ENCODE measurements around the gene GAPVD1.
"Not testable (repeated sequence)": the region's sequence is repeated elsewhere in the genome, so short reads cannot be mapped to it uniquely, and the experiment has no call there.

Gene GAPVD1

DNA sequence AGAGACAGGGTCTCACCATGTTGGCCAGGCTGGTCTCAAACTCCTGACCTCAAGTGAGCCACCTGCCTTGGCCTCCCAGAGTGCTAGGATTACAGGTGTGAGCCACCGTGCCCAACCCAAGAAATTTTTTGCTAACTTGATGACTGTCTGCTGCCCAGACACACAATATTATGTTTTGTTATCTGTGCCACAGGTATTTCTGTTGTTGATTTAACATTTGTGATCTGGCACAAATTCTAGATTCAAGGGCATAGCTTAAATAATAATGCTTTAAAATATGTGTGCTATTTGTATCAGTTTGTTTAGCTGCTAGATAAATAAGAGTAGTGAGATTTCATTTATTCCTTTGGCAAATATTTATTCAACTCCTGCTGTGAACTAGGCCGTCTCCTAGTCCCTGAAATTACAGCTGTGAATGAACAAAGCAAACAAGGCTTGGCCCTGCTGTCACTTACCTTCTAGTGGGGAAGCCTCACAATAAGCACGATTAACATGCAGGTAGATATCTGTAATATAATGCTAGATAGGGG, 35.3 kb downstream of the GAPVD1 start:
- ChIA-PET POLR2A (no interaction called here), CTCF (interaction anchor here (0.6 kb wide), 1 partner anchor 18 kb away, joined by 3 read pairs; no protein-coding TSS in a partner anchor)
- no peak overlapping the region for H3K4me3 ChIP-seq (ENCODE audit: low read depth, low read length)
- TF ChIP-seq, protein P1, sequence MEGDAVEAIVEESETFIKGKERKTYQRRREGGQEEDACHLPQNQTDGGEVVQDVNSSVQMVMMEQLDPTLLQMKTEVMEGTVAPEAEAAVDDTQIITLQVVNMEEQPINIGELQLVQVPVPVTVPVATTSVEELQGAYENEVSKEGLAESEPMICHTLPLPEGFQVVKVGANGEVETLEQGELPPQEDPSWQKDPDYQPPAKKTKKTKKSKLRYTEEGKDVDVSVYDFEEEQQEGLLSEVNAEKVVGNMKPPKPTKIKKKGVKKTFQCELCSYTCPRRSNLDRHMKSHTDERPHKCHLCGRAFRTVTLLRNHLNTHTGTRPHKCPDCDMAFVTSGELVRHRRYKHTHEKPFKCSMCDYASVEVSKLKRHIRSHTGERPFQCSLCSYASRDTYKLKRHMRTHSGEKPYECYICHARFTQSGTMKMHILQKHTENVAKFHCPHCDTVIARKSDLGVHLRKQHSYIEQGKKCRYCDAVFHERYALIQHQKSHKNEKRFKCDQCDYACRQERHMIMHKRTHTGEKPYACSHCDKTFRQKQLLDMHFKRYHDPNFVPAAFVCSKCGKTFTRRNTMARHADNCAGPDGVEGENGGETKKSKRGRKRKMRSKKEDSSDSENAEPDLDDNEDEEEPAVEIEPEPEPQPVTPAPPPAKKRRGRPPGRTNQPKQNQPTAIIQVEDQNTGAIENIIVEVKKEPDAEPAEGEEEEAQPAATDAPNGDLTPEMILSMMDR (IDR thresholded peaks at IDR 0.05; ENCODE audit: insufficient read depth, low read length, missing control alignments): no peak
- no peak for DNase-seq (ENCODE audit: low read depth, low spot score)

- TF ChIP-seq, protein P1 (IDR thresholded peaks at IDR 0.05; ENCODE audit: insufficient read depth, low read length, missing control alignments): no peak
- ChIA-PET POLR2A (no interaction called here), CTCF (no interaction called here)
- no peak for DNase-seq (ENCODE audit: low read depth, low spot score)
- H3K4me3 ChIP-seq (ENCODE audit: low read depth, low read length): no peak overlapping the region
These were observed 36.3 kb downstream of the GAPVD1 start for GRCh38 chr9:125297917-125298316.

DNA sequence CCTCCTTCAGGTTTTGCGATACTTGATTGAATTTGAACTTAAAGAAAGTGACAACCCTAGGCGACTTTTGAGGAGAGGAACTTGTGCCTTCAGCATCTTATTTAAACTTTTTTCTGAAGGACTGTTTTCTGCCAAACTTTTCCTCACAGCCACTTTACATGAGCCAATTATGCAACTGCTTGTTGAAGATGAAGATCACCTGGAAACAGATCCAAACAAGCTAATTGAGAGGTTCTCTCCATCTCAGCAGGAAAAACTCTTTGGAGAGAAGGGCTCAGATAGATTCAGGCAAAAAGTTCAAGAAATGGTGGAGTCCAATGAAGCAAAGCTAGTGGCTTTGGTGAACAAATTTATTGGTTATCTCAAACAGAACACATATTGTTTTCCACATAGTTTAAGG, 40.6 kb downstream of the GAPVD1 start:
- ChIA-PET POLR2A (no interaction called here), CTCF (no interaction called here)
- TF ChIP-seq, protein P1 (IDR thresholded peaks at IDR 0.05; ENCODE audit: insufficient read depth, low read length, missing control alignments): no peak
- DNase-seq (ENCODE audit: low read depth, low spot score): no peak
- H3K4me3 ChIP-seq (ENCODE audit: low read depth, low read length): no peak overlapping the region

GRCh38 chr9:125304273-125304672, 42.6 kb downstream of the GAPVD1 start:
- ChIA-PET POLR2A (no interaction called here), CTCF (interaction anchor here (1.2 kb wide), 1 partner anchor 23 kb away, joined by 3 read pairs; no protein-coding TSS in a partner anchor)
- H3K4me3 ChIP-seq (ENCODE audit: low read depth, low read length): no peak overlapping the region
- TF ChIP-seq, protein P1 (IDR thresholded peaks at IDR 0.05; ENCODE audit: insufficient read depth, low read length, missing control alignments): no peak
- DNase-seq (ENCODE audit: low read depth, low spot score): no peak

- POLR2A ChIA-PET: no interaction called here
- no peak for DNase-seq (ENCODE audit: low read depth, low spot score)
- CTCF ChIA-PET: no interaction called here
- TF ChIP-seq, protein P1 (IDR thresholded peaks at IDR 0.05; ENCODE audit: insufficient read depth, low read length, missing control alignments): no peak
- no peak overlapping the region for H3K4me3 ChIP-seq (ENCODE audit: low read depth, low read length)
These were observed 50.8 kb downstream of the GAPVD1 start for GRCh38 chr9:125312411-125312810.

- DNase-seq (ENCODE audit: low read depth, low spot score); POLR2A ChIA-PET; H3K4me3 ChIP-seq (ENCODE audit: low read depth, low read length): not testable (repeated sequence)
- CTCF ChIA-PET: interaction anchor here (2.0 kb wide), 1 partner anchor 10 kb away, joined by 5 read pairs; no protein-coding TSS in a partner anchor
These were observed 54.7 kb downstream of the GAPVD1 start for GRCh38 chr9:125316359-125316758.

- TF ChIP-seq, protein P1 (IDR thresholded peaks at IDR 0.05; ENCODE audit: insufficient read depth, low read length, missing control alignments): no peak
- no peak for DNase-seq (ENCODE audit: low read depth, low spot score)
- ChIA-PET POLR2A (no interaction called here), CTCF (interaction anchor here (1.0 to 1.2 kb wide), 2 partner anchors 10 kb away, joined by 3 to 4 read pairs; no protein-coding TSS in a partner anchor)
- no peak overlapping the region for H3K4me3 ChIP-seq (ENCODE audit: low read depth, low read length)
These were observed 56.1 kb downstream of the GAPVD1 start for GRCh38 chr9:125317704-125318103.

Measured in AG04449 (cell line).